ENCODE measurements around the gene DOCK10. TPM values are rescaled to one million over a fixed set of nuclear protein-coding genes. Genes with fewer than 3 reads are reported as not detected.

Gene DOCK10
- polyA plus RNA-seq, 3 donors, result 1.8 to 4.0 (median 2.8) TPM

GRCh38 chr2:224875841-224876240 is 166.4 kb downstream of the DOCK10 start:
- H3K27ac ChIP-seq (ENCODE audit: low read depth, low read length), result no peak overlapping the region
- whole genome bisulfite sequencing, 3 donors, result 57 to 81% (median 77%) methylated on average over 2 of the region's 2 CpGs

GRCh38 chr2:224875153-224875552 is 167.1 kb downstream of the DOCK10 start:
- H3K27ac ChIP-seq (ENCODE audit: low read depth, low read length), result no peak overlapping the region
- 74 to 98% (median 94%) methylated on average over 1 of the region's 1 CpG for WGBS, 3 donors

- no peak overlapping the region for H3K27ac ChIP-seq (ENCODE audit: low read depth, low read length)
- 26 to 38% (median 30%) methylated on average over 1 of the region's 1 CpG for WGBS, 3 donors
These were observed 170.5 kb downstream of the DOCK10 start for GRCh38 chr2:224871813-224872212.

GRCh38 chr2:224870341-224870740 is 171.9 kb downstream of the DOCK10 start:
- H3K27ac ChIP-seq (ENCODE audit: low read depth, low read length), result no peak overlapping the region

GRCh38 chr2:224869601-224870233 is 172.6 kb downstream of the DOCK10 start:
- H3K27ac ChIP-seq (ENCODE audit: low read depth, low read length), result no peak overlapping the region

GRCh38 chr2:224865016-224865415 is 177.3 kb downstream of the DOCK10 start:
- no peak overlapping the region for H3K27ac ChIP-seq (ENCODE audit: low read depth, low read length)
- WGBS, 3 donors, result 53 to 85% (median 75%) methylated on average over 2 of the region's 2 CpGs

More at GRCh38 chr2:224869601-224870233, 172.6 kb downstream of the DOCK10 start:
- WGBS, 3 donors, result 62 to 70% (median 70%) methylated on average over 3 of the region's 3 CpGs

- WGBS, 3 donors, result 64 to 85% (median 83%) methylated on average over 4 of the region's 4 CpGs
- H3K27ac ChIP-seq (ENCODE audit: low read depth, low read length), result no peak overlapping the region
These were observed 181.0 kb downstream of the DOCK10 start for GRCh38 chr2:224861266-224861665.

GRCh38 chr2:224860786-224861185 is 181.5 kb downstream of the DOCK10 start:
- H3K27ac ChIP-seq (ENCODE audit: low read depth, low read length), result no peak overlapping the region

- no peak overlapping the region for H3K27ac ChIP-seq (ENCODE audit: low read depth, low read length)
- 71 to 83% (median 76%) methylated on average over 12 of the region's 12 CpGs for WGBS, 3 donors
These were observed 190.5 kb downstream of the DOCK10 start for GRCh38 chr2:224851811-224852210.

GRCh38 chr2:224850081-224850480 is 192.2 kb downstream of the DOCK10 start:
- WGBS, 3 donors, result 89 to 100% (median 97%) methylated on average over 1 of the region's 1 CpG

GRCh38 chr2:224849264-224849663 is 193.0 kb downstream of the DOCK10 start:
- no peak overlapping the region for H3K27ac ChIP-seq (ENCODE audit: low read depth, low read length)
- 58 to 88% (median 85%) methylated on average over 6 of the region's 6 CpGs for WGBS, 3 donors

More at GRCh38 chr2:224850081-224850480, 192.2 kb downstream of the DOCK10 start:
- no peak overlapping the region for H3K27ac ChIP-seq (ENCODE audit: low read depth, low read length)

- 56 to 72% (median 71%) methylated on average over 7 of the region's 7 CpGs for WGBS, 3 donors
- no peak overlapping the region for H3K27ac ChIP-seq (ENCODE audit: low read depth, low read length)
These were observed 194.1 kb downstream of the DOCK10 start for GRCh38 chr2:224847961-224848850.

GRCh38 chr2:224847381-224847780 is 194.9 kb downstream of the DOCK10 start:
- H3K27ac ChIP-seq (ENCODE audit: low read depth, low read length), result no peak overlapping the region
- WGBS, 3 donors, result 71 to 88% (median 81%) methylated on average over 2 of the region's 2 CpGs

GRCh38 chr2:224846686-224847085 is 195.6 kb downstream of the DOCK10 start:
- H3K27ac ChIP-seq (ENCODE audit: low read depth, low read length), result no peak overlapping the region
- WGBS, 3 donors, result 59 to 85% (median 74%) methylated on average over 5 of the region's 5 CpGs

GRCh38 chr2:224846161-224846560 is 196.1 kb downstream of the DOCK10 start:
- whole genome bisulfite sequencing, 3 donors, result 59 to 72% (median 63%) methylated on average over 4 of the region's 4 CpGs
- H3K27ac ChIP-seq (ENCODE audit: low read depth, low read length), result no peak overlapping the region

GRCh38 chr2:224843141-224843540 is 199.1 kb downstream of the DOCK10 start:
- H3K27ac ChIP-seq (ENCODE audit: low read depth, low read length), result no peak overlapping the region
- WGBS, 3 donors, result 68 to 89% (median 80%) methylated on average over 2 of the region's 2 CpGs

GRCh38 chr2:224841910-224842309 is 200.4 kb downstream of the DOCK10 start:
- 83 to 96% (median 94%) methylated on average over 4 of the region's 4 CpGs for WGBS, 3 donors
- H3K27ac ChIP-seq (ENCODE audit: low read depth, low read length), result no peak overlapping the region

GRCh38 chr2:224838335-224838734 is 203.9 kb downstream of the DOCK10 start:
- no peak overlapping the region for H3K27ac ChIP-seq (ENCODE audit: low read depth, low read length)

- WGBS, 3 donors, result 63 to 76% (median 72%) methylated on average over 3 of the region's 3 CpGs
- H3K27ac ChIP-seq (ENCODE audit: low read depth, low read length), result no peak overlapping the region
These were observed 204.7 kb downstream of the DOCK10 start for GRCh38 chr2:224837558-224837957.

GRCh38 chr2:224837066-224837465 is 205.2 kb downstream of the DOCK10 start:
- no peak overlapping the region for H3K27ac ChIP-seq (ENCODE audit: low read depth, low read length)
- 70 to 86% (median 80%) methylated on average over 2 of the region's 2 CpGs for WGBS, 3 donors

All from adipose tissue (tissue), 3 donors.